ENCODE measurements around the gene SPDYE16.
"Not testable (repeated sequence)": the region's sequence is repeated elsewhere in the genome, so short reads cannot be mapped to it uniquely, and the experiment has no call there.

SPDYE16 gene

GRCh38 chr7:76549025-76549854 lies 6.1 kb upstream of the SPDYE16 start:
- DNase-seq: peak; percentile 82

GRCh38 chr7:76531643-76532042 lies 11.5 kb downstream of the SPDYE16 start:
- DNase-seq: not testable (repeated sequence)

- not testable (repeated sequence) for DNase-seq
Measured at GRCh38 chr7:76526183-76526582, 16.9 kb downstream of the SPDYE16 start.

- DNase-seq: not testable (repeated sequence)
Measured at GRCh38 chr7:76516932-76517331, 26.2 kb downstream of the SPDYE16 start.

- peak; percentile 48 for DNase-seq
Measured at GRCh38 chr7:76515999-76516443, 27.1 kb downstream of the SPDYE16 start.

- DNase-seq: no peak
Measured at GRCh38 chr7:76514926-76515771, 27.9 kb downstream of the SPDYE16 start.

- DNase-seq: no peak
Measured at GRCh38 chr7:76513817-76514799, 29.0 kb downstream of the SPDYE16 start.

GRCh38 chr7:76512941-76513816 lies 29.9 kb downstream of the SPDYE16 start:
- no peak for DNase-seq

- not testable (repeated sequence) for DNase-seq
Measured at GRCh38 chr7:76511911-76512885, 30.9 kb downstream of the SPDYE16 start.

- DNase-seq: not testable (repeated sequence)
Measured at GRCh38 chr7:76511200-76511910, 31.7 kb downstream of the SPDYE16 start.

GRCh38 chr7:76509931-76510877 lies 32.9 kb downstream of the SPDYE16 start, which contains the start of gene UPK3B:
Gene UPK3B, plus strand, starts transcription at chr7:76510552. Its CDS starts 101 bp downstream, at chr7:76510653.
- DNase-seq: no peak

- no peak for DNase-seq
Measured at GRCh38 chr7:76507723-76508406, 35.2 kb downstream of the SPDYE16 start.

GRCh38 chr7:76506643-76507042 lies 36.5 kb downstream of the SPDYE16 start:
- not testable (repeated sequence) for DNase-seq

GRCh38 chr7:76506081-76506440 lies 37.0 kb downstream of the SPDYE16 start:
- no peak for DNase-seq

GRCh38 chr7:76505168-76506080 lies 37.7 kb downstream of the SPDYE16 start:
- DNase-seq: no peak
